Vagina (tissue), 2 donors: ENCODE measurements around the gene GOPC. TPM values are rescaled to one million over a fixed set of nuclear protein-coding genes. Genes with fewer than 3 reads are reported as not detected.

Source experiments
- DNase-seq, 2 donors: peaks; one replicate each; pipeline ENCODE4 v3.0.0-alpha.2; 2017; ENCODE audit errors: extremely low spot score in 2 of 2
- H3K27ac ChIP-seq: fragments of 200-600 bp; sonication (generic); one replicate; pipeline ENCODE4 v1.5.1; 2019
- H3K27me3 ChIP-seq: fragments of 200-600 bp; sonication (generic); one replicate; pipeline ENCODE4 v1.5.1; 2019
- H3K36me3 ChIP-seq, 2 donors: fragments of 200-600 bp; sonication (generic); one replicate each; pipeline ENCODE4 v1.5.1; 2017 to 2019
- H3K4me1 ChIP-seq: fragments of 200-600 bp; sonication (generic); one replicate; pipeline ENCODE4 v1.5.1; 2019
- H3K4me3 ChIP-seq, 2 donors: fragments of 200-600 bp; sonication (generic); 1 replicate in 1 of 2; 2 replicates in 1 of 2; pipeline ENCODE4 v1.5.1; 2016 to 2019
- H3K9me3 ChIP-seq: fragments of 200-600 bp; sonication (generic); one replicate; pipeline ENCODE4 v1.5.1; 2019
- POLR2A ChIP-seq, 2 donors: fragments of 450-650 bp; IDR thresholded peaks; one replicate each; pipeline ENCODE4 v1.6.1; 2017; ENCODE audit warnings: antibody characterized with exemption in 2 of 2, mild to moderate bottlenecking in 2 of 2, moderate library complexity in 2 of 2
- POLR2AphosphoS5 ChIP-seq, 2 donors: sonication (generic); formaldehyde crosslinking; IDR thresholded peaks; one replicate each; pipeline ENCODE4 v1.9.0; 2017; ENCODE audit warnings: antibody characterized with exemption in 2 of 2, mild to moderate bottlenecking in 2 of 2, low read depth in 1 of 2; ENCODE audit not compliant: insufficient read depth in 1 of 2
- intact Hi-C: fragments of 100-400 bp; cut with DNase I; formaldehyde crosslinking; loops from one replicate; pipeline ENCODE4 v1.15.1; 2023
- total RNA-seq: library from RNA; depleted of rRNA; stranded (reverse); fragments of >200 nt; gene quantifications from one replicate; pipeline ENCODE4 v1.2.3, GENCODE V29; 2016
- TF ChIP-seq, protein P1 (sequence below), 3 experiments: fragments of 450-650 bp in 2 of 3; fragments of 200-600 bp in 1 of 3; sonication (generic) in 1 of 3; IDR thresholded peaks; one replicate each; pipeline ENCODE4 v1.5.1; 2017 to 2019; ENCODE audit warnings: antibody characterized with exemption in 3 of 3, mild to moderate bottlenecking in 2 of 3, moderate library complexity in 2 of 3

GOPC gene
- total RNA-seq, 1 donor from 2014 or later = 19.9 TPM

DNA sequence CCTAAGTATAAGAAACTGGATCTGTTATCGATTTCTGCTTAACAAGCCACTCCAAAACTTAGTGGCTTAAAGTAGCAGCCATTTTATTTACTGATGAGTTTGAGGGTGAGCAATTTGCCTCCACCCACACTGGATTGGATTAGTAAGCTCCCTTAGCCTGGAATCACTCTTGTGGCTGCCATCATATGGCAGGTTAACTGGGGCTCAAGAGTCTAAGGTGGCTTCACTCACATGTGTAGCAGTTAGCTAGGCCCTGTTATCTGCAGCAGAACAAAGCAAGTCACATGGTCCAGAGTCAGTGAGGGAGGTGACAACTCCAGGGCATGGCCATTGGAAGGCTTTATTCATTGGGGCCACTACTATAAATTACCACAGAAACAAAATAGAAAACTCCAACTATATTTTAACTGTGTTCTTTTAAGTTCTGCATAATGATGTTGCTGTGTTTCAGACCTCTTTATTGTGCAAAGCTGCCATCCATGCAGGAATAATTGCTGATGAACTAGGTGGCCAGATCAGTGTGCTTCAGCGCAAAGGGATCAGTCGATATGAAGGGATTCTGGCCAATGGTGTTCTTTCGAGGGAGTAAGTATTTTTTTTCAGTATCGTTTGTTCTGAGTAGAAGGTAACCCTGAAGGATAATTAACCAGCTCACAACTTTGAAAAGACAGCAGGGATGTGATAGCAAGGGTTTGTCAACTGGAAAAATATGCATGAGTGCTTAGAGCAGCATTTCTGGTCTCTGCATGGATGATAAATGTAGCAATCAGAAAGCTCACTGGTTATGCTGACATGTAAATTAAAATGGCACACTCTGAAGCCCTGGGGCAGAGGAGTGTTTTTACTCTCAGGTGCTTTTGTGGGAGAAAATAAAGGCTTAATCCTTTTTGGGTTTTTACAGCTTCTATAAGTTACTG is 70.2 kb downstream of the GOPC start:
- TF ChIP-seq POLR2AphosphoS5 (IDR thresholded peaks at IDR 0.05; ENCODE audit: insufficient read depth in 1 of 2, low read depth in 1 of 2) = no peak
- TF ChIP-seq, protein P1, sequence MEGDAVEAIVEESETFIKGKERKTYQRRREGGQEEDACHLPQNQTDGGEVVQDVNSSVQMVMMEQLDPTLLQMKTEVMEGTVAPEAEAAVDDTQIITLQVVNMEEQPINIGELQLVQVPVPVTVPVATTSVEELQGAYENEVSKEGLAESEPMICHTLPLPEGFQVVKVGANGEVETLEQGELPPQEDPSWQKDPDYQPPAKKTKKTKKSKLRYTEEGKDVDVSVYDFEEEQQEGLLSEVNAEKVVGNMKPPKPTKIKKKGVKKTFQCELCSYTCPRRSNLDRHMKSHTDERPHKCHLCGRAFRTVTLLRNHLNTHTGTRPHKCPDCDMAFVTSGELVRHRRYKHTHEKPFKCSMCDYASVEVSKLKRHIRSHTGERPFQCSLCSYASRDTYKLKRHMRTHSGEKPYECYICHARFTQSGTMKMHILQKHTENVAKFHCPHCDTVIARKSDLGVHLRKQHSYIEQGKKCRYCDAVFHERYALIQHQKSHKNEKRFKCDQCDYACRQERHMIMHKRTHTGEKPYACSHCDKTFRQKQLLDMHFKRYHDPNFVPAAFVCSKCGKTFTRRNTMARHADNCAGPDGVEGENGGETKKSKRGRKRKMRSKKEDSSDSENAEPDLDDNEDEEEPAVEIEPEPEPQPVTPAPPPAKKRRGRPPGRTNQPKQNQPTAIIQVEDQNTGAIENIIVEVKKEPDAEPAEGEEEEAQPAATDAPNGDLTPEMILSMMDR (IDR thresholded peaks at IDR 0.05) = no peak
- TF ChIP-seq POLR2A (IDR thresholded peaks at IDR 0.05) = no peak
- H3K27me3 ChIP-seq = no peaks in the 10 kb centered on the region
- no peaks in the 10 kb centered on the region for H3K9me3 ChIP-seq
- peak overlapping the region; percentile 60 for H3K27ac ChIP-seq
- H3K36me3 ChIP-seq = no peaks in the 10 kb centered on the region
- H3K4me1 ChIP-seq = peaks cover 7% of the 10 kb centered on the region
- H3K4me3 ChIP-seq = no peak overlapping the region
- DNase-seq = no peak
- intact Hi-C loops = no loop called here

DNA sequence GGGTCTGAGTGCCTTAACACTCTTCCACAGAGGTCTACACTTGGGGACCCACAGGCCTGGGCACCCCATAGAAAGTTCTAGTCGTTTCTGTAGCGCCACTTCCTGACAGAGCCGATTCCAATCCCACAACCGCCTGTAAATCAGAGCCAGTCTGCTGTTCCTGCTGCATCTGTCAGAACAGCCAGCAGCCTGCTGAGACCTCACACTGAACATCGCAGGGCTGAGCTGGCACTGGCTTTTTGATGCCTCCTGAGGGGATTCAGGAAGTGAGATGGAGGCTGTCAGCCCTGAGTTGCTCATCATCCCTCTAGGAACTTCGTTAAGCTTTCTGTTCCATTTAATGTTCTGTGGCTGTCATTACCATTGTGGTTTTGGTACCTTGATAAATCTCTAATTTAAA is 71.0 kb downstream of the GOPC start:
- Histone ChIP-seq H3K27me3 (no peaks in the 10 kb centered on the region), H3K27ac (peak overlapping the region; percentile 60), H3K9me3 (no peaks in the 10 kb centered on the region), H3K4me3 (no peak overlapping the region), H3K4me1 (peaks cover 7% of the 10 kb centered on the region), H3K36me3 (no peaks in the 10 kb centered on the region)
- DNase-seq = no peak
- intact Hi-C loops = no loop called here
- TF ChIP-seq POLR2A (IDR thresholded peaks at IDR 0.05) (no peak), POLR2AphosphoS5 (IDR thresholded peaks at IDR 0.05; ENCODE audit: insufficient read depth in 1 of 2, low read depth in 1 of 2) (no peak)

DNA sequence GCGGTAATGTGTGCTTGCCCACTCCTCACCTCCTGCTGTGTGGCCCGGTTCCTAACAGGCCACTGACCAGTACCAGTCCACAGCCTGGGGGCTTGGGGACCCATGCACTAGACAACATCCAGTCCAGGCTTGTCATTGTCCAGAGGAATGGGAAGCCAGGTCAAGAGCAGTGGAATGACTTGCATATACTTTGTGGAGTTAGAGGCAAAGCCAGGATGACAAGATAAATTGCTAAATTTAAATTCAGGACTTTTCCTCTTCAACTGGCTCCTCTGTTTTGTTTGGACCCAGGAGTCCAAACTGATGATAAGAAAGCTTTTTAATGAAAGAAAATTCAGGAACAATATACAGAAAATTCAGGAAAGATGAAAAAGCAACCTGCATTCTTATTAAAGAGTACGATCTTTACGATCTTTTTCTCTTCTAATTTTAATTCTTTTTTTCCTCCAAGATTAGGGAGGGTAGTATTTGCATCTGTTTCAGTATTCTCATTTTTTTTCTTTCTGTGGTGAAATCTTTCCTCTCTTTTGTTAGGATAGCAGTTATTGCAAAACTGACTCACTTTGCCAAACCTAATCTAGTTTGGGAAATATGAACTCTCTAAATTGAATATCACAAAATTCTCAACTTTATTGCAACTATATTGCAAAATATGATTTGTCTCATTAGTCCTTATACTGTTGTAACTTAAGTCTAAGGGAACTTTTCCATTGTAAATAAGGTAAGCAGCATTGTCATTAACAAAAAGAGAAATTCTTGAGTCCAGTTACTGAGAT is 71.7 kb downstream of the GOPC start:
- Histone ChIP-seq H3K27ac (peak overlapping the region; percentile 60), H3K4me3 (no peak overlapping the region), H3K9me3 (no peaks in the 10 kb centered on the region), H3K27me3 (no peaks in the 10 kb centered on the region), H3K36me3 (no peaks in the 10 kb centered on the region), H3K4me1 (peaks cover 7% of the 10 kb centered on the region)
- no peak for DNase-seq
- intact Hi-C loops = no loop called here
- TF ChIP-seq, protein P1 (IDR thresholded peaks at IDR 0.05) = no peak
- TF ChIP-seq POLR2A (IDR thresholded peaks at IDR 0.05) (no peak), POLR2AphosphoS5 (IDR thresholded peaks at IDR 0.05; ENCODE audit: insufficient read depth in 1 of 2, low read depth in 1 of 2) (no peak)

DNA sequence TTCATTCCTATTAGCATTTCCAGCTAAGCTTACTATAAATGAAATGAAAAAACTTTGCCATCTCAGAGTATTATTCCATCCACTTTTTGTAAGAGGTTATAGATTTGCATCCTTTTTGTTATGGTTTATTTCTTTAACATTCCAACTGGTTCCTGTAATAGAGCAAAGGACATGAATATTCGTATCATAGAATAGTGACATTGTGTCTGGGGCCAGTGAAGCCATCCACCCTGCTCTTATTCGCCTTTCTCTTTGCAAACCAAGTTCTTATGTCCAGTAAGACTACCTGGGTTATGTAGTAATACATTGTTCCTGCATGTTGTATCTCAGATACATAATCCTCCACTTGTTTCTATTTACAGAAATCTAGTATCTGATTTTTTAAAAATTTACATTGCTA is 76.7 kb downstream of the GOPC start:
- Histone ChIP-seq H3K9me3 (no peaks in the 10 kb centered on the region), H3K4me1 (peaks cover 7% of the 10 kb centered on the region), H3K27me3 (no peaks in the 10 kb centered on the region), H3K4me3 (no peak overlapping the region), H3K36me3 (no peaks in the 10 kb centered on the region), H3K27ac (no peak overlapping the region)
- intact Hi-C loops = no loop called here
- no peak for TF ChIP-seq POLR2A (IDR thresholded peaks at IDR 0.05)
- TF ChIP-seq, protein P1 (IDR thresholded peaks at IDR 0.05) = no peak
- no peak for TF ChIP-seq POLR2AphosphoS5 (IDR thresholded peaks at IDR 0.05; ENCODE audit: insufficient read depth in 1 of 2, low read depth in 1 of 2)
- no peak for DNase-seq

DNA sequence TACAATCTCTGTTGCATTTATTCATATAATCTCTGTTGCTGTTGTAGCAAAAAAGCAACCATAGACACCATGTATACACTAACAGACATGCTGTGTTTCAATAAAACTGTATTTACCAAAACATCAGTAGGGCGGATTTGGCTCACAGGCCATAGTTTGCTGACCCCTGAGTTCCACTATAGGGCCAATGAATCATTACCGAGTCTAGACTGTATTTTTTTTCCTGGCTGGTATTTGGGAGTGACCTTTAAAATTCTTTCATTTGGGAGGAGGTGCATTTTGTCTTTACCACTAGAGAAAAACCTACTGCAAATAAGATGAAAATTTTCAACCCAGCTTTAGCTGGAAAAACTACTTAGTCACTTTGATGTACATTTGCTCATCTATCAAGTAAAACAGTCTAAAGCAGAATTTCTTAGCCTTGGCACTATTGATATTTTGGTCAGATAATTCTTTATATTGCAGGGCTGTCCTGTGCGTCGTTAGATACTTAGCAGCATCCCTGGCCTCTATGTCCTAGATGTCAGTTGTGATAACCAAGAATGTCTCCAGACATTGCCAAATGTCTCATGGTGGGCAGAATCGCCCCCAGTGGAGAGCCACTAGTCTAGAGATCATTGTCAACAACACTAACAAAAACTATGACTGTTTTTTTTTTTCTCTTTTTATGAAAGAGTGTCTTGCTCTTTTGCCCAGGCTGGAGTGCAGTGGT is 80.4 kb downstream of the GOPC start:
- Histone ChIP-seq H3K4me1 (no peaks in the 10 kb centered on the region), H3K27ac (no peak overlapping the region), H3K4me3 (no peak overlapping the region), H3K9me3 (no peaks in the 10 kb centered on the region), H3K36me3 (no peaks in the 10 kb centered on the region), H3K27me3 (no peaks in the 10 kb centered on the region)
- TF ChIP-seq POLR2AphosphoS5 (IDR thresholded peaks at IDR 0.05; ENCODE audit: insufficient read depth in 1 of 2, low read depth in 1 of 2) = no peak
- TF ChIP-seq, protein P1 (IDR thresholded peaks at IDR 0.05) = no peak
- TF ChIP-seq POLR2A (IDR thresholded peaks at IDR 0.05) = no peak
- no peak for DNase-seq
- intact Hi-C loops = no loop called here
